ENCODE measurements around the gene FES.
A peak's percentile ranks its signal among the peaks of the same experiment; 100 is the strongest.
"Not testable (repeated sequence)": the region's sequence is repeated elsewhere in the genome, so short reads cannot be mapped to it uniquely, and the experiment has no call there.

FES gene

DNA sequence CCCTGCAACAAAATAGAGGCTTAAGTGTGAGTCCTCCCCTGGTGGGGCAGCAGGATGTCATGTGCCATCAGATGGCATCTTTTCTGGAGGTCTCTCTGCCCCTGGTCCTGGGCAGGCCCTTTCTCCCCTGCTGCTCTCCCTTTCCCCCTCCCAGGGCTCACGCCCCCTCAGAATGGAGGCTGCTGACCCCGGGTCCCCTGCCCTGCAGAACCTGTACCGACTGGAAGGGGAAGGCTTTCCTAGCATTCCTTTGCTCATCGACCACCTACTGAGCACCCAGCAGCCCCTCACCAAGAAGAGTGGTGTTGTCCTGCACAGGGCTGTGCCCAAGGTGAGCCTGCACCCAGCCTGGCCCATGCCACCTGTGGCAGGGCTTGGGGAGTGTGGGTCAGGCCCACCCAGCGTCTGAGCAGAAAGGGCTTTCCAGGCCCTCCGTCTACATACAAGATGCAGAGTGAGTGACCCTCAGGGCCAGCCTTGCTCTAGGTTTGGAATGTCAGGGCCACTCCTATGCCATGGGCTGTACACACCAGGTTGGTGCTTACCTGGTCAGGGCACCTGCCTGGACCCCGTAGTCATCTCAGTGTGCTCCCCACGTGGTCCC is 7.1 kb downstream of the FES start:
- no peak for DNase-seq (ENCODE audit: low spot score)

DNA sequence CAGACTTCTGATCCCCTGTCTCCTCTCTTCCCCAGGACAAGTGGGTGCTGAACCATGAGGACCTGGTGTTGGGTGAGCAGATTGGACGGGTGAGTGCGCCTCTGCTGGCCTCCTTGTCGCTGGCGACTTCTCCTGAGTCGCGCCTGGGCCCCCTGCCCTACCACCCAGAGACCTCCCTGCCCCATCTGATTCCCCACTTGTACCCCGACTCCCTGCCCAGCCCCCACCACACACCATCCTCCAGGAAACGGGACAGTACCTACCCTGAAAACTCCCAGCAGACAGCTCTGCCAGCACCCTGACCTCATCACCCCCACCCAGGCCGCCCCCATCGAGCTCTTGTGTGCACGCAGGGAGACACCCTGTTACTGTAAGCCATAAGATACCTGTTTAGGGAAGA is 7.7 kb downstream of the FES start:
- DNase-seq (ENCODE audit: low spot score): no peak

DNA sequence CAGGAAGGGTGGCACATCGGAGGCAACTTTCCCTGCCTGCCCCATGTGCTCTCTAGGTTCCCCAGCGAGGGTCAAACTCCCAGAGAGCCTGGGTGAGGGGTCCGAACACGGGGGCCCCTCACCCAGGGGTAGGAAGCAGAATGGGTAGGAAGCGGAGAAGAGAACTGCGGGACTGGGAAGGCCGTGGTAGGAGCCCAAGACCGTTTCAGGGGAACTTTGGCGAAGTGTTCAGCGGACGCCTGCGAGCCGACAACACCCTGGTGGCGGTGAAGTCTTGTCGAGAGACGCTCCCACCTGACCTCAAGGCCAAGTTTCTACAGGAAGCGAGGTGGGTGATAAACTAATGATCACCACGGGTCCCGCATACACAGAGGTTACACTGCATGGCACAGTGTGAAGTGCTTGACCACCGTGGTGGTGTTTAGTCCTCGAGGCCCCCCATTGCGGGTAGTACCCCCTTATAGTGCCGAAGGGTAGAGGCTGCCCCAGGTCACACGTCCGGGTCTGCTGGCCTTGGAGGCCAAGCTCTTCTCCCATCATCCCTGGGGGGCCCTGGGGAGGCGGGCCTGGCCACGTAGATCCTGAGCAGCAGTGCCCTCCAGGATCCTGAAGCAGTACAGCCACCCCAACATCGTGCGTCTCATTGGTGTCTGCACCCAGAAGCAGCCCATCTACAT is 8.3 kb downstream of the FES start:
- no peak for DNase-seq (ENCODE audit: low spot score)

DNA sequence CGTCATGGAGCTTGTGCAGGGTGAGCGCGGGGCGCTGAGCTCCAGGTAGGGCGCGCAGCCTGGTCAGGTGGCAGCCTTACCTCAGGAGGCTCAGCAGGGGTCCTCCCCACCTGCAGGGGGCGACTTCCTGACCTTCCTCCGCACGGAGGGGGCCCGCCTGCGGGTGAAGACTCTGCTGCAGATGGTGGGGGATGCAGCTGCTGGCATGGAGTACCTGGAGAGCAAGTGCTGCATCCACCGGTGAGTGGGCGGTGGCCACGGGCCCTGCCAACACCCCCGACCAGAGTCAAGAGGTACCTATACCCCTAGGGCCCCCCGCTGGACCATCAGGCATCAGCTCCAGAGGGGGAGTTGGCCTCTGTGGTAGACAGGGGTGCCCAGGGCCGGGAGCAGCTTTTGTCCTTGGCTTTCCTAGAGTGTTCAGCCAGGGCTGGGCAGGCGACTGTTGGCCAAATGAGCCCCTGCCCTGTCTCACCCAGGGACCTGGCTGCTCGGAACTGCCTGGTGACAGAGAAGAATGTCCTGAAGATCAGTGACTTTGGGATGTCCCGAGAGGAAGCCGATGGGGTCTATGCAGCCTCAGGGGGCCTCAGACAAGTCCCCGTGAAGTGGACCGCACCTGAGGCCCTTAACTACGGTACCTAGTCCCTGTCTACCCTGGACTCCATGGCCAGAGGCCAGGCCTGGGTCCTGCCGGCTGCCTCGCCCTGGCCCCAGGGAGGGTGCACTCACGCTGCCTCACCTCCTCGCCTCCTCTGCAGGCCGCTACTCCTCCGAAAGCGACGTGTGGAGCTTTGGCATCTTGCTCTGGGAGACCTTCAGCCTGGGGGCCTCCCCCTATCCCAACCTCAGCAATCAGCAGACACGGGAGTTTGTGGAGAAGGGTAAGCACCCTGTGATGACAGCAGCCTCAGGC is 9.1 kb downstream of the FES start:
- DNase-seq (ENCODE audit: low spot score): no peak

DNA sequence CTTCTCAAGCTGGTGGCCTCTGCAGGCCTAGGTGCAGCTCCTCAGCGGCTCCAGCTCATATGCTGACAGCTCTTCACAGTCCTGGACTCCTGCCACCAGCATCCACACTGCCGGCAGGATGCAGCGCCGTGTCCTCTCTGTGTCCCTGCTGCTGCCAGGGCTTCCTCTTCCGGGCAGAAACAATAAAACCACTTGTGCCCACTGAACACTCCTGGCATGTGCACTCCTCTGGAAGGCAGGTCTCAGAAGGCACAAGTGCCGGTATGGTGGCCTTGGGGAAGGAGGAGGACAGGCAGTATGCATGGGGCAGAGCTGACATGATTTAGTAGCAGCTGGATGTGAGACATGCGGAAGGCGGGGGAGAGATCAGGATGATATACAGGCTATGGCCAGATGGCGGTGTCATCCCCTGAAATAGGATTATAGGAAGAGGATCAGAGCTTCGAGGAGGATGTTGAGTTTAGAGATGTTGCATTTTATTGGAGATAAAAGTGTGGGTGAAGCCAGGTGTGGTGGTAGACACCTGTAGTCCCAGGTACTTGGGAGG is 11.3 kb downstream of the FES start:
- DNase-seq (ENCODE audit: low spot score): no peak

DNA sequence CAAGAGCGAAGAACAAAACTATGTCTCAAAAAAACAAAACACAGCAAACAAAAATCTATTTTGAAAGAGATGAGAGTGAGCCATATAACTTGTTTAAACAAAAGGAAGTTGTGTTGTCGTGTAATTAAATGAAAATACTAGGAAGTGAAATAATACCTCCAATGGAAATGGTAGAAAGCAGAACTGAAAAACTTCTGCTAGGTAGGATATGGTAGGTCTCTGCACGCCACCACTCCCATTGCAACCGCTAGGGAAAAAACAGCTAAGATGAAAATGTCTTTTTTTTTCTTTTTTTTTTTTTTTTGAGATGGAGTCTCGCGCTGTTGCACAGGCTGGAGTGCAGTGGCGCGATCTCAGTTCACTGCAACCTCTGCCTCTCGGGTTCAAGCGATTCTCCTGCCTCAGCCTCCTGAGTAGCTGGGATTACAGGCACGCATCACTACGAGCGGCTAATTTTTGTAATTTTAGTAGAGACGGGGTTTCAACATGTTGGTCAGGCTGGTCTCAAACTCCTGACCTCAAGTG is 12.9 kb downstream of the FES start:
- DNase-seq (ENCODE audit: low spot score): not testable (repeated sequence)

DNA sequence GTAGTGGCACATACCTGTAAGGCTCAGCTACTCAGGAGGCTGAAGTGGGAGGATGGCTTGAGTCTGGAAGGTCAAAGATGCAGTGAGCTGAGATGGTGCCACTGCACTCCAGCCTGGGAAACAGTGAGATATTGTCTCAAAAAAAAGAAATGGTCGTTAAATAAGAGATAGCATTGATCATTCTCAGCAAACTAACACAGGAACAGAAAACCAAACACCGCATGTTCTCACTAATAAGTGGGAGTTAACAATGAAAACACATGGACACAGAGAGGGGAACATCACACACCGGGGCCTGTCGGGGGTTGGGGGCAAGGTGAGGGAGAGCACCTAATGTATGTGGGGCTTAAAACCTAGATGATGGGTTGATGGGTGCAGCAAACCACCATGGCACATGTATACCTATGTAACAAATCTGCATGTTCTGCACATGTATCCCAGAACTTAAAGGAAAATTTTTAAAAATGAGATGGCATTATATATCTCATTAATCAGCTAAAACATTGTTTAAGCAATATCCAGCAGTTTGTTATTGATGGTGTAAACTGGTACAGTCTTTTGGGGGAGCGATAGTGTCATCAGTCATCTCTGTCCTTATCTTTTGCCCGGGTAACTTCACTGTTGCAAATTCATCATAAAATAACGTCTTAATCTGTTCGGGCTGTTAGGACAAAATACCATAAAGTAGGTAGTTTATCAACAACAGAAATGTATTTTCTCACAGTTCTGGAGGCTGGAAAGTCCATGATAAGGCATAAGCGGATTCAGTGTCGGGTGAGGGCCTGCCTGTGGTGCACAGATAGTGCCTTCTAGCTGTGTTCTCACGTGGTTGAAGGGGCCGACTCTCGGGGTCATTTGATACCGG is 17.1 kb downstream of the FES start:
- no peak for DNase-seq (ENCODE audit: low spot score)

DNA sequence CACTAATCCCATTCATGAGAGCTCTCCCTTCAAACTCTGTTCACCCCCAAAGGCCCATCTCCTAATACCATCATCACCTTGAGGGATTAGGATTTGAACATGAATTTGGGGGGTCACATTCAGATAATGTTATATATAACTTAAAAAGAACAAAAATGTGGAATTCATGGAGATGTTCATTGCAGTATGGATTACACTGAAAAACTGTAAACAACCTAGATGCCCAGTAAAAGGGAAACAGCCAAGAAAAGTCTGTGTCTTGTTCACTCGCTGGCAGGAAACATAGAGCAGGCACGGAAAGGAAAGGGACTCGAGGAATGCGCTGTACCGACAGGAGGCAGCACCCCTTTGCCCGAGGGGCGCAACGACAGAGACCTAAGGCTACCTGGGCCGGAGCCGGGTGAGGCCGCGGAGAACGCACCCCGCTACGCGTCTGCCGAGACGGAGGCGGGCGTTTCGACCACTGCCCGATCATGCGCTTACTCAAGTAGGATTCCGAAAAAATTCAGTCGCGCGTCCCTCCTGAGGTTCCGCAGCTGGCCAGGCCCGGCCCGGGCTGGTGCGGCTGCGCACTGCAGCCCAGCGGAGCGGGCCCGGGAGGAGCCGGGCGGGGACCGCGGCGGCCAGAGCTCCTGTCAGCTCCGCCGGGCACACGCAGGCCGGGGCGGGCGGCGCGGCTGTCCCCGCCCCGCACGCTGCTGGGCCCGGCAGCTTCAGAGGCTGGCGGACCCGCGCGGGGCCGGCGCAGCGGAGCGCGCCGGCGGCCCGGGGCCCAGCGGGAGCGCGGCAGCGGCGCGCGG is 17.9 kb downstream of the FES start:
- peak; percentile 74 for DNase-seq (ENCODE audit: low spot score)

DNA sequence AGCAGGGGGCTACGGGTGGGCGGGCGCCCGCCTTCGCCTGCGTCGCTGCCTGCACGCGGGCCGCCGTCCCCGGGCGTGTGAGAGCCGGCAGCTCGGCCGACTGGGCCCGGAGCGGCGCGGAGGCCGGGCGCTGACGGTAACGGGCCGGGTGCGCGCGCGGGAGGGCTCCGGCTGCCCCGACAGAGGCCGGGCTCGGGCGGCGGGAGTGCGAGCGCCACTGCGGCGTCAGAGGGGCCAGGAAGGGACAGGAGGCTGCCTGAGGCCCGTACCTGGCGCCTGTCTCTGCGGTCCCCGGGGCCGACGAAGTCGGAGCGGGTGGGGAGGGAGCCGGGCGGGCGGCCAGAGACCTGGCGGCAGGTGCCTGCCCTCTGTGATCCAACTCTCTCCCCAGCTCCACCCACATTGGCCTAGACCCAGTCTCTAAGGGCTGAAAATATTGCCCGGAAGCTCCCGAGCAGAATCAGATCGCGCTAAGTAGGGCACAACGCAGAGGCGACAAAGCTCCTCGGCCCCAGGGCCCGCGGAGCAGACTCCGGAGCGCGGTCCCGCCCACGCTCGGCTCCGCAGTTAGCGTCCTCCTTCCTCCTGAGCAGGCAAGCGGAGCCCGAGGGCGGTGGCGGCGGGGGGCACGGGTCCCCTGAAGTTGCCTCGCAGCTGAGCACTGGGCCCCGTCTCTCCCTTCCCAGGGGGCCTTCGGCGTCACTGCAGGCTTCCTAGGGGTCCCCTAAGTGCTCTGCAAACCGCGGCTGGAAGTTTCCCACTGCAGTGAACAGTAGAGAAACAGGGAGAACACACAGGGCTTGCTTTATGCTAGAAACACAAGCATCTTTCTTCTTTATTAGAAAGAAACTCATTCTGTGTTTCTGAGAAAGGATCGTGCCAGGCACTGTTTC is 18.8 kb downstream of the FES start, which contains the start of gene MAN2A2:
TSS of gene MAN2A2 (plus strand) at position 463 of the 893 bp plus-strand sequence. CDS start 906 bp downstream, outside the sequence.
- DNase-seq (ENCODE audit: low spot score): peak; percentile 63

DNA sequence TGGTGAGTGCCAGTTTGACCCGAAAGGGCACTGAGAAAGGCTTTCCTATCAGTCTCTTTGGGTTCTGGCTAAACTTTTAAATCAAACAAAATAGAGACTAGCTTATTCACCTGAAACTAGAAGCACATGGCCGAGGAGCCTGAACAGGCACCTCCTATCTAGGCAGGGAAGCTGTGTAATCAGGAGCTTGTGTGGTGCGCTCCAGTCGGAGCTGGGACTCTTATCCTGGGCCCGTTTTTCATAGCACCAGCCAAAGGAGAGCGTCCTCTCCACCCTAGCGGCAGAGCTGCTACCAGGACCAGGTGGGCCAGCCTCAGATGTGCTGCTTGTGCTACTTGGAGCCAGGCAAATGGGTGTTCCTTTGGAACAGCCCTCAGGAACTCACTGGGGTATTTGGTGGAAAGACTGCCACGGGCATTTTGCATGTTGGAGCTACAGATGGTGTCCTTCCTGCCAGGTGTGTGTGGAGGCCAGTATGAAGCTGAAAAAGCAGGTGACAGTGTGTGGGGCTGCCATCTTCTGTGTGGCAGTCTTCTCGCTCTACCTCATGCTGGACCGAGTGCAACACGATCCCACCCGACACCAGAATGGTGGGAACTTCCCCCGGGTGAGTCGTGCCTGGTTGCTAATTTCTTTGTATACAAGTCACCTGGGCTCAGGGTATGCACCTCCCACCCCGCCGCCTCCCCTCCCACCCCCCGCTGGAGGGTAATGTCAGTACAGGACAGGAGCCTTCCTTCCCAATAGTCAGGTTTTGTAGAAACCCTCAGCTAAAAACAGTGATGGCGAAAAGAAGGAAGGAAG is 19.6 kb downstream of the FES start:
- no peak for DNase-seq (ENCODE audit: low spot score)

DNA sequence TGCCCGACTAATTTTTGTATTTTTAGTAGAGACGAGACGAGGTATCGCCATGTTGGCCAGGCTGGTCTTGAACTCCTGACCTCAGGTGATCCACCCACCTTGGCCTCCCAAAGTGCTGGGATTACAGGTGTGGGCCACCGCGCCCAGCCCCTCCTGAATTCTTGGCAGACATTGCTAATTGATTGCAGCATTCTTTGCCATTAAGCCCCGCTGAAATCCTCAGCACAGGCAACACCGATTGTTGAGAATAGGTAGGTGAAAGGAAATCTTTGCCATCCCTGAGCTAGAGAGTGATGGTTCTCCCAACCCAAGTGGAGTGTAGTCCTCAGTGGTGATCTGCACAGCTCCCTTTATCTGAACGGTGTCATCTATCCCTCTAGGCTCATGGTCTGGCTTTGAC is 20.4 kb downstream of the FES start:
- no peak for DNase-seq (ENCODE audit: low spot score)

DNA sequence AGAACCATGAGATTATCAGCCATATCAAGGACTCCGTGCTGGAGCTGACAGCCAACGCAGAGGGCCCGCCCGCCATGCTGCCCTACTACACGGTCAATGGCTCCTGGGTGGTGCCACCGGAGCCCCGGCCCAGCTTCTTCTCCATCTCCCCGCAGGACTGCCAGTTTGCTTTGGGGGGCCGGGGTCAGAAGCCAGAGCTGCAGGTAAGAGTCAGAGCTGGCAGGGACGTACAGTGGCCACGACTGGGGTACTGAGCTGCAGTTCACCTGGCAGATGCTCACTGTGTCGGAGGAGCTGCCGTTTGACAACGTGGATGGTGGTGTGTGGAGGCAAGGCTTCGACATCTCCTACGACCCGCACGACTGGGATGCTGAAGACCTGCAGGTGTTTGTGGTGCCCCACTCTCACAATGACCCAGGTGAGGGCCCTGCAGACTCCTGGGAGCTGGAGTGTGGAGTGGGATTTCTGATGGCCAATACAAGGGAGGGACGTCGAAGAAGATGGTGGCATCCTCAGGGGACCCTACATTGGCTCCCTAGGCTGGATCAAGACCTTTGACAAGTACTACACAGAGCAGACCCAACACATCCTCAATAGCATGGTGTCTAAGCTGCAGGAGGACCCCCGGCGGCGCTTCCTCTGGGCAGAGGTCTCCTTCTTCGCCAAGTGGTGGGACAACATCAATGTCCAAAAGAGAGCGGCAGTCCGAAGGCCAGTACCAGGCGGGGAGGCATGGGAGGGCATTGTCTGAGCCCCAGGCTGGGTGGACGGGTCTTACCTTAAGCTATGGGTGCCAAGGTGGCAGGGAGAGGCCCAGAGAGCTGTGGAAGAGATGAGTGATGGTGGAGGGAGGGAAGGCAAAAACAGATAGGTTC is 21.2 kb downstream of the FES start:
- DNase-seq (ENCODE audit: low spot score): no peak

DNA sequence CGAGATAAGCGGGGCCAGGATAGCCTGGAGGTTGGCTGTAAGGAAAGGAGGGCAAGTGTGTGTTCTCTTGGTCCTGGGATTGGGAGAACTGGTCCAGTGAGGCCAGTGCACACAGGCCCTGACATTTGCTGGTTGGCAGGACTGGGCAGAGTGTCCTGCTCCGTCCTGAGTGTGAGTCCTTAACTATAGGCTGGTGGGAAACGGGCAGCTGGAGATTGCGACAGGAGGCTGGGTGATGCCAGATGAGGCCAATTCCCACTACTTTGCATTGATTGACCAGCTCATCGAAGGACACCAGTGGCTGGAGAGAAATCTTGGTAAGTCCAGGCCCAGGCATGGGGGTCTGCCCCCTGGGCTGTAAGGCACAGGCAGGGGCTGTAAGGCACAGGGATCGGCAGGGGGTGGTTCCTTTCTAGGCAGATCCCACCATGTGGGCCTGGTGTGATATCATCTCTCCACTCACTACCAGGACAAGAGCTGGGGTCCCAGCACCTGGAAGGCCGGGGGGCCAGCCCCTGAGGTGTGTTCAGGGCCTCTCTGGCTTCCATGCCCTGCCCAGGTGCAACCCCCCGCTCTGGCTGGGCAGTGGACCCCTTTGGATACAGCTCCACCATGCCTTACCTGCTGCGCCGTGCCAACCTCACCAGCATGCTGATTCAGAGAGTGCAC is 22.0 kb downstream of the FES start:
- DNase-seq (ENCODE audit: low spot score): no peak

DNA sequence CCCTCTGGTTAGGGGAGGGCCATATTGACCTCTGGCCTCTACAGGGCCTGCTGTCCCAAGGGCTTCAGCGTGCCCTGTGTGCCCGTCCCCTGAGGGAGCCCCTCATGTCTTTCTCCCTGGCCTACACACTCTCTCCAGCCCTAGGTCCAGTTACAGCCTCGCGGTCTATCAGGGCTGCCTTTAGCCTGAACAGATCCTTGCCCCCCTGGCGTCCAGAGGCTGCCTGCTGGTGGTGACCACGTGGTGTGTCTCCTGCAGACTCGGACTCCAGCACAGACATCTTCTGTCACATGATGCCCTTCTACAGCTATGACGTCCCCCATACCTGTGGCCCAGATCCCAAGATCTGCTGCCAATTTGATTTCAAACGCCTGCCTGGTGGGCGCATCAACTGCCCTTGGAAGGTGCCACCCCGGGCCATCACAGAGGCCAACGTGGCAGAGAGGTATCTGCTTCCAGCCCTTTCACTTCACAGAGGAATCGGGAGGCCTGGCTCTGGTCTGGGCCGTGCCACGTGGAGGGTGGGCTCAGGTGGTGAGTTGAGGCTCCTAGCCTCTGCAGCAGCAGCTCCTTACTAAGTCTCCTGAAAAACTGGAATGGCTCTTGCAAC is 22.9 kb downstream of the FES start:
- no peak for DNase-seq (ENCODE audit: low spot score)

DNA sequence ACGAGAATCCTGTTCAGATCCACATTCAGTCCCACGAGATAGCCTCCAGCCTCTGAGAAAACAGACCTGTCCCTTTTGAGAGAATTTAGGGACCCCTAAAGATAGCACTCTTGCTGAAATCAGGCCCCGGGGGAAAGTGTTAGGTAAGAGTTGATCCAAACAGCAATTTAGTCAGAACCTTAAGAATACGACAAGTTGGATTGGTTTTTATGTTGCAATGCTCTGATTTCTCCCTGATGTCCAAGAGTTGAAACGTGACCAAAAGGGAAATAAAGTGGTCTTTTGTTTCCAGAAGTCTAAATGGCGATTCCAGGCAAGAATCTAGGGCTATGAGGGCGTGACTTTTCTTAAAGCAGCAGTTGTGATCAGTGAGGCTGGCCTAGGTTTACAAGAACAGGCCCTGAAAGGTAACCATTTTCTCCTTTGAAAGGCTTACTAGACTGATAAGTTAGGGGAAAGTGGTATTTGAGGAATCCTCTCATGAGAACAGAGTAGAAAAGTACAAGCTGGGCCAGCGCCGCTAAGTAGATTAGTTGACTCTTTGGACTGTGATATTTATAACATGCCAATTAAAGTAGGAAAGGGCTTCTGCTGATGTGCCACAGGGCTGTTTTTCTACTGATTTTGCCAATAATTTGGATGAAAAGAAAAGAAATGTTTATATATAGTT is 23.7 kb downstream of the FES start:
- DNase-seq (ENCODE audit: low spot score): no peak

DNA sequence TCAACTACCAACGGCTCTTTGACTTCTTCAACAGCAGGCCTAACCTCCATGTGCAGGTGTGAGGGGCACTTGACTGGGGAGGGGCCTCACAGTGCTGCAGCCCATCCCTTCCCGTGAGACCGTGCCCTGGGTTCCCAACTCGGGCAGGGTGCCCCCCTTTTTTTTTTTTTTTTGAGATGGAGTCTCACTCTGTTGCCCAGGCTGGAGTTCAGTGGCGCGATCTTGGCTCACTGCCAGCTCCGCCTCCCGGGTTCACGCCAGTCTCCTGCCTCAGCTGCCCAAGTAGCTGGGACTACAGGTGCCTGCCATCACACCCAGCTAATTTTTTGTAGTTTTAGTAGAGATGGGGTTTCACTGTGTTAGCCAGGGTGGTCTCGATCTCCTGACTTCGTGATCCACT is 25.1 kb downstream of the FES start:
- DNase-seq (ENCODE audit: low spot score): not testable (repeated sequence)

Data from CD4-positive, alpha-beta T cell treated with Interleukin-2 at 100 ng/mL for 4 hours (primary cell).